SK-N-SH treated with all-trans-retinoic acid at 6 μM for 48 hours (cell line): ENCODE data around the gene ADGRE3.
"Not testable (repeated sequence)": the region's sequence is repeated elsewhere in the genome, so short reads cannot be mapped to it uniquely, and the experiment has no call there.

Experiments
- ATAC-seq: fragments of 200-7000 bp; cut with Tn5 transposase; 3 replicates; pipeline ENCODE4 v1.9.1; 2020; ENCODE audit warnings: mild to moderate bottlenecking, moderate library complexity
- ARNTL ChIP-seq: fragments of 450-650 bp; formaldehyde crosslinking; IDR thresholded peaks from 2 replicates; pipeline ENCODE4 v1.5.0; 2020; ENCODE audit warnings: low read depth, mild to moderate bottlenecking, moderate library complexity, borderline replicate concordance
- BACH2 ChIP-seq: fragments of 250-450 bp; sonication (Bioruptor Pico); IDR thresholded peaks from 2 replicates; pipeline ENCODE4 v1.9.0; 2021; ENCODE audit warnings: mild to moderate bottlenecking, borderline replicate concordance
- CSDC2 ChIP-seq: fragments of 250-450 bp; sonication (Bioruptor Pico); IDR thresholded peaks from 2 replicates; pipeline ENCODE4 v1.5.0; 2020; ENCODE audit warnings: mild to moderate bottlenecking, moderate library complexity
- CSRNP3 ChIP-seq: fragments of 250-450 bp; sonication (Bioruptor Pico); IDR thresholded peaks from 2 replicates; pipeline ENCODE4 v1.5.1; 2021; ENCODE audit warnings: mild to moderate bottlenecking, moderate library complexity
- ESRRG ChIP-seq: fragments of 250-450 bp; sonication (Bioruptor Pico); IDR thresholded peaks from 2 replicates; pipeline ENCODE4 v1.6.1; 2021; ENCODE audit warnings: mild to moderate bottlenecking
- GLIS3 ChIP-seq: fragments of 250-450 bp; sonication (Bioruptor Pico); IDR thresholded peaks from 2 replicates; pipeline ENCODE4 v1.5.0; 2020; ENCODE audit warnings: mild to moderate bottlenecking, moderate library complexity
- ISL1 ChIP-seq: fragments of 250-450 bp; sonication (Bioruptor Pico); IDR thresholded peaks from 2 replicates; pipeline ENCODE4 v2.1.2; 2022; ENCODE audit warnings: mild to moderate bottlenecking, moderate library complexity
- OSR1 ChIP-seq: fragments of 250-450 bp; sonication (Bioruptor Pico); IDR thresholded peaks from 2 replicates; pipeline ENCODE4 v1.8.0; 2022; ENCODE audit warnings: moderate library complexity, mild to moderate bottlenecking, inconsistent platforms
- SNAI2 ChIP-seq: fragments of 250-450 bp; sonication (Bioruptor Pico); IDR thresholded peaks from 2 replicates; pipeline ENCODE4 v1.5.0; 2020; ENCODE audit warnings: mild to moderate bottlenecking, moderate library complexity
- TCF4 ChIP-seq: fragments of 250-450 bp; sonication (Bioruptor Pico); IDR thresholded peaks from 2 replicates; pipeline ENCODE4 v1.8.0; 2021; ENCODE audit warnings: mild to moderate bottlenecking, moderate library complexity, borderline replicate concordance
- TOX ChIP-seq: fragments of 250-450 bp; sonication (Bioruptor Pico); IDR thresholded peaks from 2 replicates; pipeline ENCODE4 v1.8.0; 2021; ENCODE audit warnings: mild to moderate bottlenecking, moderate library complexity, borderline replicate concordance
- ZC3H10 ChIP-seq: fragments of 250-450 bp; sonication (Bioruptor Pico); IDR thresholded peaks from 2 replicates; pipeline ENCODE4 v1.5.1; 2021; ENCODE audit warnings: mild to moderate bottlenecking, moderate library complexity
- ZFP3 ChIP-seq: fragments of 250-450 bp; sonication (Bioruptor Pico); IDR thresholded peaks from 2 replicates; pipeline ENCODE4 v1.5.0; 2020; ENCODE audit warnings: mild to moderate bottlenecking, moderate library complexity
- ZFP30 ChIP-seq: fragments of 450-650 bp; formaldehyde crosslinking; IDR thresholded peaks from 2 replicates; pipeline ENCODE4 v1.5.0; 2022; ENCODE audit warnings: mild to moderate bottlenecking, moderate library complexity
- ZNF565 ChIP-seq: fragments of 450-650 bp; formaldehyde crosslinking; conservative IDR thresholded peaks from 2 replicates; pipeline ENCODE4 v1.5.0; 2020; ENCODE audit warnings: low read depth, mild to moderate bottlenecking, moderate library complexity
- ZNF70 ChIP-seq: fragments of 450-650 bp; formaldehyde crosslinking; IDR thresholded peaks from 2 replicates; pipeline ENCODE4 v1.5.0; 2020; ENCODE audit warnings: mild to moderate bottlenecking, moderate library complexity
- ZNF8 ChIP-seq: fragments of 450-650 bp; formaldehyde crosslinking; IDR thresholded peaks from 2 replicates; pipeline ENCODE4 v1.5.0; 2020; ENCODE audit warnings: mild to moderate bottlenecking, moderate library complexity
- TF ChIP-seq, protein P1 (sequence below): fragments of 250-450 bp; sonication (Bioruptor Pico); IDR thresholded peaks from 2 replicates; pipeline ENCODE4 v1.5.1; 2020; ENCODE audit warnings: low read depth, mild to moderate bottlenecking, moderate library complexity
- TF ChIP-seq, protein P2 (sequence below): fragments of 250-450 bp; sonication (Bioruptor Pico); IDR thresholded peaks from 2 replicates; pipeline ENCODE4 v1.8.0; 2020; ENCODE audit warnings: mild to moderate bottlenecking, moderate library complexity, borderline replicate concordance
- TF ChIP-seq, protein P3 (sequence below): fragments of 250-450 bp; sonication (Bioruptor Pico); IDR thresholded peaks from 2 replicates; pipeline ENCODE4 v1.5.0; 2020; ENCODE audit warnings: mild to moderate bottlenecking, moderate library complexity

ADGRE3 gene

GRCh38 chr19:14629557-14629956 lies 45.1 kb downstream of the ADGRE3 start:
- TF ChIP-seq CSRNP3 (CRISPR knock-in tag) = no peak
- no peak for TF ChIP-seq TCF4 (CRISPR knock-in tag)
- TF ChIP-seq, protein P1, sequence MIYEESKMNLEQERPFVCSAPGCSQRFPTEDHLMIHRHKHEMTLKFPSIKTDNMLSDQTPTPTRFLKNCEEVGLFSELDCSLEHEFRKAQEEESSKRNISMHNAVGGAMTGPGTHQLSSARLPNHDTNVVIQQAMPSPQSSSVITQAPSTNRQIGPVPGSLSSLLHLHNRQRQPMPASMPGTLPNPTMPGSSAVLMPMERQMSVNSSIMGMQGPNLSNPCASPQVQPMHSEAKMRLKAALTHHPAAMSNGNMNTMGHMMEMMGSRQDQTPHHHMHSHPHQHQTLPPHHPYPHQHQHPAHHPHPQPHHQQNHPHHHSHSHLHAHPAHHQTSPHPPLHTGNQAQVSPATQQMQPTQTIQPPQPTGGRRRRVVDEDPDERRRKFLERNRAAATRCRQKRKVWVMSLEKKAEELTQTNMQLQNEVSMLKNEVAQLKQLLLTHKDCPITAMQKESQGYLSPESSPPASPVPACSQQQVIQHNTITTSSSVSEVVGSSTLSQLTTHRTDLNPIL = no peak
- no peak for TF ChIP-seq ZNF70 (CRISPR knock-in tag)
- TF ChIP-seq, protein P2, sequence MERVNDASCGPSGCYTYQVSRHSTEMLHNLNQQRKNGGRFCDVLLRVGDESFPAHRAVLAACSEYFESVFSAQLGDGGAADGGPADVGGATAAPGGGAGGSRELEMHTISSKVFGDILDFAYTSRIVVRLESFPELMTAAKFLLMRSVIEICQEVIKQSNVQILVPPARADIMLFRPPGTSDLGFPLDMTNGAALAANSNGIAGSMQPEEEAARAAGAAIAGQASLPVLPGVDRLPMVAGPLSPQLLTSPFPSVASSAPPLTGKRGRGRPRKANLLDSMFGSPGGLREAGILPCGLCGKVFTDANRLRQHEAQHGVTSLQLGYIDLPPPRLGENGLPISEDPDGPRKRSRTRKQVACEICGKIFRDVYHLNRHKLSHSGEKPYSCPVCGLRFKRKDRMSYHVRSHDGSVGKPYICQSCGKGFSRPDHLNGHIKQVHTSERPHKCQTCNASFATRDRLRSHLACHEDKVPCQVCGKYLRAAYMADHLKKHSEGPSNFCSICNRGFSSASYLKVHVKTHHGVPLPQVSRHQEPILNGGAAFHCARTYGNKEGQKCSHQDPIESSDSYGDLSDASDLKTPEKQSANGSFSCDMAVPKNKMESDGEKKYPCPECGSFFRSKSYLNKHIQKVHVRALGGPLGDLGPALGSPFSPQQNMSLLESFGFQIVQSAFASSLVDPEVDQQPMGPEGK = no peak
- TF ChIP-seq OSR1 (CRISPR knock-in tag) = no peak
- no peak for TF ChIP-seq ZNF8 (CRISPR knock-in tag)
- no peak for TF ChIP-seq TOX
- TF ChIP-seq SNAI2 = no peak
- no peak for TF ChIP-seq ZNF565 (CRISPR knock-in tag)
- TF ChIP-seq, protein P3, sequence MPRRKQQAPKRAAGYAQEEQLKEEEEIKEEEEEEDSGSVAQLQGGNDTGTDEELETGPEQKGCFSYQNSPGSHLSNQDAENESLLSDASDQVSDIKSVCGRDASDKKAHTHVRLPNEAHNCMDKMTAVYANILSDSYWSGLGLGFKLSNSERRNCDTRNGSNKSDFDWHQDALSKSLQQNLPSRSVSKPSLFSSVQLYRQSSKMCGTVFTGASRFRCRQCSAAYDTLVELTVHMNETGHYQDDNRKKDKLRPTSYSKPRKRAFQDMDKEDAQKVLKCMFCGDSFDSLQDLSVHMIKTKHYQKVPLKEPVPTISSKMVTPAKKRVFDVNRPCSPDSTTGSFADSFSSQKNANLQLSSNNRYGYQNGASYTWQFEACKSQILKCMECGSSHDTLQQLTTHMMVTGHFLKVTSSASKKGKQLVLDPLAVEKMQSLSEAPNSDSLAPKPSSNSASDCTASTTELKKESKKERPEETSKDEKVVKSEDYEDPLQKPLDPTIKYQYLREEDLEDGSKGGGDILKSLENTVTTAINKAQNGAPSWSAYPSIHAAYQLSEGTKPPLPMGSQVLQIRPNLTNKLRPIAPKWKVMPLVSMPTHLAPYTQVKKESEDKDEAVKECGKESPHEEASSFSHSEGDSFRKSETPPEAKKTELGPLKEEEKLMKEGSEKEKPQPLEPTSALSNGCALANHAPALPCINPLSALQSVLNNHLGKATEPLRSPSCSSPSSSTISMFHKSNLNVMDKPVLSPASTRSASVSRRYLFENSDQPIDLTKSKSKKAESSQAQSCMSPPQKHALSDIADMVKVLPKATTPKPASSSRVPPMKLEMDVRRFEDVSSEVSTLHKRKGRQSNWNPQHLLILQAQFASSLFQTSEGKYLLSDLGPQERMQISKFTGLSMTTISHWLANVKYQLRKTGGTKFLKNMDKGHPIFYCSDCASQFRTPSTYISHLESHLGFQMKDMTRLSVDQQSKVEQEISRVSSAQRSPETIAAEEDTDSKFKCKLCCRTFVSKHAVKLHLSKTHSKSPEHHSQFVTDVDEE = no peak
- TF ChIP-seq ESRRG (CRISPR knock-in tag) = no peak
- no peak for TF ChIP-seq BACH2 (CRISPR knock-in tag)
- no peak for TF ChIP-seq ZC3H10
- no peak for TF ChIP-seq CSDC2 (CRISPR knock-in tag)
- no peak for ATAC-seq

GRCh38 chr19:14624491-14624890 lies 50.2 kb downstream of the ADGRE3 start:
- not testable (repeated sequence) for ATAC-seq

GRCh38 chr19:14619404-14619803 lies 55.2 kb downstream of the ADGRE3 start:
- TF ChIP-seq ZFP30 (CRISPR knock-in tag) (no peak), ZFP3 (CRISPR knock-in tag) (no peak), CSDC2 (CRISPR knock-in tag) (no peak), OSR1 (CRISPR knock-in tag) (no peak), ESRRG (CRISPR knock-in tag) (no peak), SNAI2 (no peak), TOX (no peak), ZNF8 (CRISPR knock-in tag) (no peak), ZNF70 (CRISPR knock-in tag) (no peak), GLIS3 (CRISPR knock-in tag) (no peak), ARNTL (CRISPR knock-in tag) (no peak), ZNF565 (CRISPR knock-in tag) (no peak), BACH2 (CRISPR knock-in tag) (no peak), ZC3H10 (no peak), ISL1 (CRISPR knock-in tag) (no peak)
- TF ChIP-seq, protein P3 = no peak
- ATAC-seq = no peak
